Islet precursor cell (in vitro differentiated cells): ENCODE data around the gene LMOD3.

Experiments used
- DNase-seq: peaks from one replicate; pipeline ENCODE4 v3.0.0-alpha.2; 2018

The LMOD3 gene

GRCh38 chr3:69122403-69122802 is at the start of gene LMOD3:
LMOD3 (minus strand) TSS chr3:69122595; CDS start chr3:69122386, 209 bp downstream.
- no peak for DNase-seq

- no peak for DNase-seq
Observed at GRCh38 chr3:69172058-69172457, 49.7 kb upstream of the LMOD3 start.

GRCh38 chr3:69166446-69166845 is 44.1 kb upstream of the LMOD3 start:
- DNase-seq, result no peak

- DNase-seq, result no peak
Observed at GRCh38 chr3:69165744-69166143, 43.3 kb upstream of the LMOD3 start.

- peak; percentile 55 for DNase-seq
Observed at GRCh38 chr3:69164296-69164695, 41.9 kb upstream of the LMOD3 start.

GRCh38 chr3:69162308-69162980 is 40.0 kb upstream of the LMOD3 start:
- DNase-seq, result no peak

- DNase-seq, result no peak
Observed at GRCh38 chr3:69161587-69162307, 39.4 kb upstream of the LMOD3 start.

- no peak for DNase-seq
Observed at GRCh38 chr3:69160525-69160924, 38.1 kb upstream of the LMOD3 start.

GRCh38 chr3:69160107-69160506 is 37.7 kb upstream of the LMOD3 start:
- DNase-seq, result no peak

- no peak for DNase-seq
Observed at GRCh38 chr3:69149586-69149985, 27.2 kb upstream of the LMOD3 start.

GRCh38 chr3:69145688-69146087 is 23.3 kb upstream of the LMOD3 start:
- DNase-seq, result no peak

GRCh38 chr3:69144631-69145245 is 22.3 kb upstream of the LMOD3 start:
- peak; percentile 57 for DNase-seq

GRCh38 chr3:69143612-69144011 is 21.2 kb upstream of the LMOD3 start:
- no peak for DNase-seq

GRCh38 chr3:69142797-69143454 is 20.5 kb upstream of the LMOD3 start:
- DNase-seq, result no peak

GRCh38 chr3:69142090-69142489 is 19.7 kb upstream of the LMOD3 start:
- no peak for DNase-seq

- DNase-seq, result no peak
Observed at GRCh38 chr3:69141313-69141712, 18.9 kb upstream of the LMOD3 start.

GRCh38 chr3:69137412-69137811 is 15.0 kb upstream of the LMOD3 start:
- DNase-seq, result no peak

GRCh38 chr3:69137005-69137404 is 14.6 kb upstream of the LMOD3 start:
- DNase-seq, result no peak

GRCh38 chr3:69130689-69131088 is 8.3 kb upstream of the LMOD3 start:
- no peak for DNase-seq

GRCh38 chr3:69129531-69129930 is 7.1 kb upstream of the LMOD3 start:
- DNase-seq, result no peak

GRCh38 chr3:69128509-69128908 is 6.1 kb upstream of the LMOD3 start:
- DNase-seq, result no peak

GRCh38 chr3:69126999-69127398 is 4.6 kb upstream of the LMOD3 start:
- no peak for DNase-seq

GRCh38 chr3:69126216-69126615 is 3.8 kb upstream of the LMOD3 start:
- no peak for DNase-seq

- DNase-seq, result no peak
Observed at GRCh38 chr3:69121950-69122349, 445 bp downstream of the LMOD3 start.
